Mammary epithelial cell (primary cell): Measurements from ENCODE around the gene HSPA4L.

Experiments
- CTCF ChIP-seq, 2 donors: IDR thresholded peaks in 1 of 2; conservative IDR thresholded peaks in 1 of 2; 2 replicates each; pipeline ENCODE4 v1.5.1; 2011 to 2012; ENCODE audit warnings: inconsistent platforms in 2 of 2, low read length in 2 of 2, mild to moderate bottlenecking in 2 of 2, control low read depth in 1 of 2, low read depth in 1 of 2; ENCODE audit not compliant: insufficient read depth in 1 of 2; ENCODE audit errors: extremely low read depth in 1 of 2
- EZH2 ChIP-seq: IDR thresholded peaks from 2 replicates; pipeline ENCODE4 v1.6.1; 2012; ENCODE audit warnings: low read length, inconsistent platforms, borderline replicate concordance

DNA sequence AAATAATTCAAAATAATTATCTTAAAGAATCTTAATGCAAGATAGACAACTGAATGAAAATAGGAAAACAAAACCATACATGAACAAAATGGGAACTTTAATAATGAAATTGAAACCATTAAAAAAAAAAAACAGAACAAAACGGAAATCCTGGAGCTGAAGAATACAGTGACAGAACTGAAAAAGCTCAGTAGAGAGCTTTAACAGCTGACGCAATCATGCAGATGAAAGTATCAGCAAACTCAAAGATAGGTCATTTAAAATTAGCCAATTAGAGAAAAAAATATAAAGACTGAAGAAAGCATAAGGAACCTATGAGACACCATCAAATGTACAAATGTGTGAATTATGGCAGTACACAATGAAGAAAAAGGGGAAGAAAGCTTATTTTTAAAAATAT is 33.2 kb upstream of the HSPA4L start:
- TF ChIP-seq CTCF (conservative IDR thresholded peaks at IDR 0.05 in 1 of 2, IDR thresholded peaks at IDR 0.05 in 1 of 2; ENCODE audit: extremely low read depth in 1 of 2, insufficient read depth in 1 of 2, low read depth in 1 of 2, low read length in 2 of 2) (no peak), EZH2 (no peak)
